GM12878 (cell line): ENCODE measurements around the gene RALGPS1. TPM values are rescaled to one million over a fixed set of nuclear protein-coding genes. Genes with fewer than 3 reads are reported as not detected.

ENCODE experiments used
- BACH1 ChIP-seq: fragments of 450-650 bp; IDR thresholded peaks from 2 replicates; pipeline ENCODE4 v1.6.1; 2017; ENCODE audit warnings: mild to moderate bottlenecking, borderline replicate concordance
- DPF2 ChIP-seq: fragments of 450-650 bp; IDR thresholded peaks from 2 replicates; pipeline ENCODE4 v1.6.1; 2017; ENCODE audit warnings: mild to moderate bottlenecking
- FOXM1 ChIP-seq: IDR thresholded peaks from 2 replicates; pipeline ENCODE4 v1.6.1; 2012; ENCODE audit warnings: low read depth, mild to moderate bottlenecking, inconsistent platforms, low read length, moderate library complexity
- IKZF1 ChIP-seq: fragments of 450-650 bp; conservative IDR thresholded peaks from 2 replicates; pipeline ENCODE4 v1.6.1; 2017; ENCODE audit warnings: antibody characterized with exemption, mild to moderate bottlenecking
- LARP7 ChIP-seq: fragments of 450-650 bp; IDR thresholded peaks from 2 replicates; pipeline ENCODE4 v1.6.1; 2017; ENCODE audit warnings: mild to moderate bottlenecking
- NBN ChIP-seq: fragments of 450-650 bp; IDR thresholded peaks from 2 replicates; pipeline ENCODE4 v1.6.1; 2016
- NFXL1 ChIP-seq: fragments of 450-650 bp; IDR thresholded peaks from 2 replicates; pipeline ENCODE4 v1.6.1; 2017; ENCODE audit warnings: antibody characterized with exemption, mild to moderate bottlenecking, borderline replicate concordance
- NR2C1 ChIP-seq: fragments of 450-650 bp; IDR thresholded peaks from 2 replicates; pipeline ENCODE4 v1.6.1; 2017; ENCODE audit warnings: antibody characterized with exemption, mild to moderate bottlenecking, moderate library complexity
- SRF ChIP-seq, 2 experiments: IDR thresholded peaks; 2 replicates each; pipeline ENCODE4 v1.6.1; 2011; ENCODE audit warnings: low read depth in 2 of 2, low read length in 2 of 2, mild to moderate bottlenecking in 1 of 2, moderate library complexity in 1 of 2
- SUPT20H ChIP-seq: IDR thresholded peaks from 2 replicates; pipeline ENCODE4 v1.6.1; 2011; ENCODE audit warnings: low read depth, mild to moderate bottlenecking, low read length, moderate library complexity, borderline replicate concordance; ENCODE audit not compliant: control insufficient read depth
- SUZ12 ChIP-seq: fragments of 200-600 bp; sonication (generic); IDR thresholded peaks from one replicate; pipeline ENCODE4 v1.6.1; 2018; ENCODE audit warnings: antibody characterized with exemption, mild to moderate bottlenecking; ENCODE audit not compliant: unreplicated experiment
- TCF12 ChIP-seq: IDR thresholded peaks from 2 replicates; pipeline ENCODE4 v1.6.1; 2011; ENCODE audit warnings: low read depth, mild to moderate bottlenecking, low read length
- polyA plus RNA-seq, 11 experiments: library from polyadenylated mRNA; depleted of rRNA in 4 of 11; unstranded in 6 of 11; stranded (reverse) in 5 of 11; fragments of >200 nt; fragmentation: Nextera tagmentation in 4 of 11; fragmentation: Illumina TruSeq in 1 of 11; extraction: Ambion mirVana in 4 of 11; extraction: Trizol in 1 of 11; gene quantifications; 1 replicate in 1 of 11; 2 replicates in 10 of 11; pipeline versions ENCODE4 v1.2.1 to v1.2.3, GENCODE V29; 2011 to 2016; ENCODE audit warnings: inconsistent platforms in 2 of 11, missing spikeins in 2 of 11, low read depth in 1 of 11
- total RNA-seq, 4 experiments: library from RNA; depleted of rRNA in 3 of 4; stranded (reverse); fragments of >200 nt in 3 of 4; fragmentation: Illumina TruSeq in 1 of 4; extraction: Trizol in 1 of 4; gene quantifications; 2 replicates each; pipeline versions ENCODE4 v1.2.1 to v1.2.3, GENCODE V29; 2013 to 2021
- TF ChIP-seq, protein P1 (sequence below): IDR thresholded peaks from 2 replicates; pipeline ENCODE4 v1.6.1; 2012; ENCODE audit warnings: low read depth, low read length, improper control_type of control experiment
- TF ChIP-seq, protein P2 (sequence below): fragments of 150-350 bp; IDR thresholded peaks from 2 replicates; pipeline ENCODE4 v1.6.1; 2016; ENCODE audit warnings: low read depth, low read length
- TF ChIP-seq, protein P3 (sequence below): fragments of 450-650 bp; IDR thresholded peaks from 2 replicates; pipeline ENCODE4 v1.6.1; 2017; ENCODE audit warnings: mild to moderate bottlenecking, low read depth, inconsistent platforms; ENCODE audit not compliant: poor library complexity, severe bottlenecking
- TF ChIP-seq, protein P4 (sequence below): fragments of 450-650 bp; IDR thresholded peaks from 2 replicates; pipeline ENCODE4 v1.6.1; 2017; ENCODE audit warnings: antibody characterized with exemption, mild to moderate bottlenecking, moderate library complexity
- TF ChIP-seq, protein P5 (sequence below): fragments of 450-650 bp; IDR thresholded peaks from 2 replicates; pipeline ENCODE4 v1.6.1; 2017; ENCODE audit warnings: mild to moderate bottlenecking

RALGPS1 gene
- total and polyA plus RNA-seq, 10 of the 15 experiments (the other 5 are each of a cell fraction or from before 2014, with no cell fraction given): 0.13 to 5.6 (median 2.7) TPM

DNA sequence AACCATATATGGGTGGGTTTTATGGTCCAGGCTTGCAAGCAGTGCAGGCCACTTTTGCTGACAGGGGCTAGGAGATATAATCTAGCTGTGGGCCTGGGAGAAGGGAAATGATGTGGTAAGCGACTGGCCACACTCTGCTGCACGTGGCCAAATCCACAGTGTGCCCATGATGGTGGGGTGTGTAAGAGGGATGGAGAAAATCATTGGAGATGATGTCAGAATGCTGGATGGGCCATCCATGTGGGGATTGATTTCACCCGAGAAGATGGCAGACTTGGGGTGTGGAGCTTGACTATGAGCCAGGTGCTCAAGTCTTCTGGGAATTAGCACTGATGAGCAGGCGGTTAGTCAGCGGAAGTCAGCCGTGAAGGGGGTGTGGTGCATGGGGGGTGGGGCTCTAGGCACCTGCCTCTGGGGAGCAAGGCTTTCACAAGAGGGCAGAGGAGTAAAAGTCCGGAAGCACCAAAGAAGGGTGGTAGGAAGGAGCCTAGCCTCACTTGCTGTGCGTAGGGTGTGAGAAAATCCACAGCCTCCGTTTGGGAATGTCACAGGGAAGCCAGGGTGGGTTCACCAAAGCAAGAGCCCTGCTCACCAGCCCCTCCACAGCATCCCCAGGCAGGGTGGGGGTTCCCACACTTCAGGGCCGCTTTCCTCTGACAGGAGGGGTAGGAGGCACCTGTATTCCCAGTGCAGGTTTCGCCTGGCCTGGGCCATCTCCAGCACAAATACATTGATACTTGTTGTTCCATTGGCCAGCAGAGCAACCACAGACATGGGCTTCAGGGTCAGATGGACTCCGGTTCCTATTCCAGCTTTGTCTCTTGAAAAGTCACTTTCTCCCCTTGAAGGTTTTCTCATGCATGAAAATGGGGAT, 252.3 kb downstream of the RALGPS1 start (continued):
- TF ChIP-seq, protein P1, sequence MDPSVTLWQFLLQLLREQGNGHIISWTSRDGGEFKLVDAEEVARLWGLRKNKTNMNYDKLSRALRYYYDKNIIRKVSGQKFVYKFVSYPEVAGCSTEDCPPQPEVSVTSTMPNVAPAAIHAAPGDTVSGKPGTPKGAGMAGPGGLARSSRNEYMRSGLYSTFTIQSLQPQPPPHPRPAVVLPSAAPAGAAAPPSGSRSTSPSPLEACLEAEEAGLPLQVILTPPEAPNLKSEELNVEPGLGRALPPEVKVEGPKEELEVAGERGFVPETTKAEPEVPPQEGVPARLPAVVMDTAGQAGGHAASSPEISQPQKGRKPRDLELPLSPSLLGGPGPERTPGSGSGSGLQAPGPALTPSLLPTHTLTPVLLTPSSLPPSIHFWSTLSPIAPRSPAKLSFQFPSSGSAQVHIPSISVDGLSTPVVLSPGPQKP: peak; percentile 96
- TF ChIP-seq, protein P2, sequence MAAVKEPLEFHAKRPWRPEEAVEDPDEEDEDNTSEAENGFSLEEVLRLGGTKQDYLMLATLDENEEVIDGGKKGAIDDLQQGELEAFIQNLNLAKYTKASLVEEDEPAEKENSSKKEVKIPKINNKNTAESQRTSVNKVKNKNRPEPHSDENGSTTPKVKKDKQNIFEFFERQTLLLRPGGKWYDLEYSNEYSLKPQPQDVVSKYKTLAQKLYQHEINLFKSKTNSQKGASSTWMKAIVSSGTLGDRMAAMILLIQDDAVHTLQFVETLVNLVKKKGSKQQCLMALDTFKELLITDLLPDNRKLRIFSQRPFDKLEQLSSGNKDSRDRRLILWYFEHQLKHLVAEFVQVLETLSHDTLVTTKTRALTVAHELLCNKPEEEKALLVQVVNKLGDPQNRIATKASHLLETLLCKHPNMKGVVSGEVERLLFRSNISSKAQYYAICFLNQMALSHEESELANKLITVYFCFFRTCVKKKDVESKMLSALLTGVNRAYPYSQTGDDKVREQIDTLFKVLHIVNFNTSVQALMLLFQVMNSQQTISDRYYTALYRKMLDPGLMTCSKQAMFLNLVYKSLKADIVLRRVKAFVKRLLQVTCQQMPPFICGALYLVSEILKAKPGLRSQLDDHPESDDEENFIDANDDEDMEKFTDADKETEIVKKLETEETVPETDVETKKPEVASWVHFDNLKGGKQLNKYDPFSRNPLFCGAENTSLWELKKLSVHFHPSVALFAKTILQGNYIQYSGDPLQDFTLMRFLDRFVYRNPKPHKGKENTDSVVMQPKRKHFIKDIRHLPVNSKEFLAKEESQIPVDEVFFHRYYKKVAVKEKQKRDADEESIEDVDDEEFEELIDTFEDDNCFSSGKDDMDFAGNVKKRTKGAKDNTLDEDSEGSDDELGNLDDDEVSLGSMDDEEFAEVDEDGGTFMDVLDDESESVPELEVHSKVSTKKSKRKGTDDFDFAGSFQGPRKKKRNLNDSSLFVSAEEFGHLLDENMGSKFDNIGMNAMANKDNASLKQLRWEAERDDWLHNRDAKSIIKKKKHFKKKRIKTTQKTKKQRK: no peak
- TF ChIP-seq FOXM1 (no peak), BACH1 (0 out of 2 replicates have a peak, but pooled peaks have one; percentile 48), NR2C1 (no peak), SUPT20H (no peak), DPF2 (peak; percentile 70; the same call in 1 of the 2 replicates), NFXL1 (no peak), IKZF1 (peak; percentile 95), SUZ12 (no peak), TCF12 (peak; percentile 97), LARP7 (0 out of 2 replicates have a peak, but pooled peaks have one; percentile 10), NBN (peak; percentile 98), SRF (IDR thresholded peaks at IDR 0.05; ENCODE audit: low read depth in 2 of 2, low read length in 2 of 2) (peak; percentile 96)
- TF ChIP-seq, protein P3, sequence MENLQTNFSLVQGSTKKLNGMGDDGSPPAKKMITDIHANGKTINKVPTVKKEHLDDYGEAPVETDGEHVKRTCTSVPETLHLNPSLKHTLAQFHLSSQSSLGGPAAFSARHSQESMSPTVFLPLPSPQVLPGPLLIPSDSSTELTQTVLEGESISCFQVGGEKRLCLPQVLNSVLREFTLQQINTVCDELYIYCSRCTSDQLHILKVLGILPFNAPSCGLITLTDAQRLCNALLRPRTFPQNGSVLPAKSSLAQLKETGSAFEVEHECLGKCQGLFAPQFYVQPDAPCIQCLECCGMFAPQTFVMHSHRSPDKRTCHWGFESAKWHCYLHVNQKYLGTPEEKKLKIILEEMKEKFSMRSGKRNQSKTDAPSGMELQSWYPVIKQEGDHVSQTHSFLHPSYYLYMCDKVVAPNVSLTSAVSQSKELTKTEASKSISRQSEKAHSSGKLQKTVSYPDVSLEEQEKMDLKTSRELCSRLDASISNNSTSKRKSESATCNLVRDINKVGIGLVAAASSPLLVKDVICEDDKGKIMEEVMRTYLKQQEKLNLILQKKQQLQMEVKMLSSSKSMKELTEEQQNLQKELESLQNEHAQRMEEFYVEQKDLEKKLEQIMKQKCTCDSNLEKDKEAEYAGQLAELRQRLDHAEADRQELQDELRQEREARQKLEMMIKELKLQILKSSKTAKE: no peak
- TF ChIP-seq, protein P4, sequence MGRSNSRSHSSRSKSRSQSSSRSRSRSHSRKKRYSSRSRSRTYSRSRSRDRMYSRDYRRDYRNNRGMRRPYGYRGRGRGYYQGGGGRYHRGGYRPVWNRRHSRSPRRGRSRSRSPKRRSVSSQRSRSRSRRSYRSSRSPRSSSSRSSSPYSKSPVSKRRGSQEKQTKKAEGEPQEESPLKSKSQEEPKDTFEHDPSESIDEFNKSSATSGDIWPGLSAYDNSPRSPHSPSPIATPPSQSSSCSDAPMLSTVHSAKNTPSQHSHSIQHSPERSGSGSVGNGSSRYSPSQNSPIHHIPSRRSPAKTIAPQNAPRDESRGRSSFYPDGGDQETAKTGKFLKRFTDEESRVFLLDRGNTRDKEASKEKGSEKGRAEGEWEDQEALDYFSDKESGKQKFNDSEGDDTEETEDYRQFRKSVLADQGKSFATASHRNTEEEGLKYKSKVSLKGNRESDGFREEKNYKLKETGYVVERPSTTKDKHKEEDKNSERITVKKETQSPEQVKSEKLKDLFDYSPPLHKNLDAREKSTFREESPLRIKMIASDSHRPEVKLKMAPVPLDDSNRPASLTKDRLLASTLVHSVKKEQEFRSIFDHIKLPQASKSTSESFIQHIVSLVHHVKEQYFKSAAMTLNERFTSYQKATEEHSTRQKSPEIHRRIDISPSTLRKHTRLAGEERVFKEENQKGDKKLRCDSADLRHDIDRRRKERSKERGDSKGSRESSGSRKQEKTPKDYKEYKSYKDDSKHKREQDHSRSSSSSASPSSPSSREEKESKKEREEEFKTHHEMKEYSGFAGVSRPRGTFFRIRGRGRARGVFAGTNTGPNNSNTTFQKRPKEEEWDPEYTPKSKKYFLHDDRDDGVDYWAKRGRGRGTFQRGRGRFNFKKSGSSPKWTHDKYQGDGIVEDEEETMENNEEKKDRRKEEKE: no peak
- TF ChIP-seq, protein P5, sequence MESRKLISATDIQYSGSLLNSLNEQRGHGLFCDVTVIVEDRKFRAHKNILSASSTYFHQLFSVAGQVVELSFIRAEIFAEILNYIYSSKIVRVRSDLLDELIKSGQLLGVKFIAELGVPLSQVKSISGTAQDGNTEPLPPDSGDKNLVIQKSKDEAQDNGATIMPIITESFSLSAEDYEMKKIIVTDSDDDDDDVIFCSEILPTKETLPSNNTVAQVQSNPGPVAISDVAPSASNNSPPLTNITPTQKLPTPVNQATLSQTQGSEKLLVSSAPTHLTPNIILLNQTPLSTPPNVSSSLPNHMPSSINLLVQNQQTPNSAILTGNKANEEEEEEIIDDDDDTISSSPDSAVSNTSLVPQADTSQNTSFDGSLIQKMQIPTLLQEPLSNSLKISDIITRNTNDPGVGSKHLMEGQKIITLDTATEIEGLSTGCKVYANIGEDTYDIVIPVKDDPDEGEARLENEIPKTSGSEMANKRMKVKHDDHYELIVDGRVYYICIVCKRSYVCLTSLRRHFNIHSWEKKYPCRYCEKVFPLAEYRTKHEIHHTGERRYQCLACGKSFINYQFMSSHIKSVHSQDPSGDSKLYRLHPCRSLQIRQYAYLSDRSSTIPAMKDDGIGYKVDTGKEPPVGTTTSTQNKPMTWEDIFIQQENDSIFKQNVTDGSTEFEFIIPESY: no peak
